ENCODE data around the gene CETP. TPM values are rescaled to one million over a fixed set of nuclear protein-coding genes. Genes with fewer than 3 reads are reported as not detected.

CETP gene, protein sequence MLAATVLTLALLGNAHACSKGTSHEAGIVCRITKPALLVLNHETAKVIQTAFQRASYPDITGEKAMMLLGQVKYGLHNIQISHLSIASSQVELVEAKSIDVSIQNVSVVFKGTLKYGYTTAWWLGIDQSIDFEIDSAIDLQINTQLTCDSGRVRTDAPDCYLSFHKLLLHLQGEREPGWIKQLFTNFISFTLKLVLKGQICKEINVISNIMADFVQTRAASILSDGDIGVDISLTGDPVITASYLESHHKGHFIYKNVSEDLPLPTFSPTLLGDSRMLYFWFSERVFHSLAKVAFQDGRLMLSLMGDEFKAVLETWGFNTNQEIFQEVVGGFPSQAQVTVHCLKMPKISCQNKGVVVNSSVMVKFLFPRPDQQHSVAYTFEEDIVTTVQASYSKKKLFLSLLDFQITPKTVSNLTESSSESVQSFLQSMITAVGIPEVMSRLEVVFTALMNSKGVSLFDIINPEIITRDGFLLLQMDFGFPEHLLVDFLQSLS
- total RNA-seq = not detected

DNA sequence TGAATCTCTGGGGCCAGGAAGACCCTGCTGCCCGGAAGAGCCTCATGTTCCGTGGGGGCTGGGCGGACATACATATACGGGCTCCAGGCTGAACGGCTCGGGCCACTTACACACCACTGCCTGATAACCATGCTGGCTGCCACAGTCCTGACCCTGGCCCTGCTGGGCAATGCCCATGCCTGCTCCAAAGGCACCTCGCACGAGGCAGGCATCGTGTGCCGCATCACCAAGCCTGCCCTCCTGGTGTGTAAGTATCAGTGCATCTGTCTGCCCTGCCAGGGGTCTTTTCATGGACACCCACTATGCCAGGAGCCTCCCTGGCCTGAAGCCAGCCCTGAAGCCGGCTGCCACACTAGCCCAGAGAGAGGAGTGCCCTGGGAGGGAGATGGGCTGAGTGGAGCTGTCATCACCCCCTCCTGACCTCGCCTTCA, at the start of gene CETP:
CETP (plus strand) TSS at position 100 of the 431 bp plus-strand sequence; CDS start at position 130, 30 bp downstream.
- Histone ChIP-seq H3K9me3 (no peaks in the 10 kb centered on the region), H3K27ac (peak within 1 kb of the TSS in 2 of 4 donors; percentile 4 to 5), H3K4me3 (no peak within 1 kb of the TSS), H3K4me1 (peaks cover 0 to 34% (median 15%) of the 10 kb centered on the region in 4 donors), H3K36me3 (no peaks in the 10 kb centered on the region), H3K27me3 (no peaks in the 10 kb centered on the region)
- DNase-seq (ENCODE audit: low spot score in 2 of 2) = no peak
- TF ChIP-seq, protein P1, sequence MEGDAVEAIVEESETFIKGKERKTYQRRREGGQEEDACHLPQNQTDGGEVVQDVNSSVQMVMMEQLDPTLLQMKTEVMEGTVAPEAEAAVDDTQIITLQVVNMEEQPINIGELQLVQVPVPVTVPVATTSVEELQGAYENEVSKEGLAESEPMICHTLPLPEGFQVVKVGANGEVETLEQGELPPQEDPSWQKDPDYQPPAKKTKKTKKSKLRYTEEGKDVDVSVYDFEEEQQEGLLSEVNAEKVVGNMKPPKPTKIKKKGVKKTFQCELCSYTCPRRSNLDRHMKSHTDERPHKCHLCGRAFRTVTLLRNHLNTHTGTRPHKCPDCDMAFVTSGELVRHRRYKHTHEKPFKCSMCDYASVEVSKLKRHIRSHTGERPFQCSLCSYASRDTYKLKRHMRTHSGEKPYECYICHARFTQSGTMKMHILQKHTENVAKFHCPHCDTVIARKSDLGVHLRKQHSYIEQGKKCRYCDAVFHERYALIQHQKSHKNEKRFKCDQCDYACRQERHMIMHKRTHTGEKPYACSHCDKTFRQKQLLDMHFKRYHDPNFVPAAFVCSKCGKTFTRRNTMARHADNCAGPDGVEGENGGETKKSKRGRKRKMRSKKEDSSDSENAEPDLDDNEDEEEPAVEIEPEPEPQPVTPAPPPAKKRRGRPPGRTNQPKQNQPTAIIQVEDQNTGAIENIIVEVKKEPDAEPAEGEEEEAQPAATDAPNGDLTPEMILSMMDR (IDR thresholded peaks at IDR 0.05) = no peak
- TF ChIP-seq POLR2A (IDR thresholded peaks at IDR 0.05) = no peak
- no peak for TF ChIP-seq EP300 (IDR thresholded peaks at IDR 0.05)
- WGBS, 2 donors = 70 to 75% methylated on average over 11 of the region's 12 CpGs

DNA sequence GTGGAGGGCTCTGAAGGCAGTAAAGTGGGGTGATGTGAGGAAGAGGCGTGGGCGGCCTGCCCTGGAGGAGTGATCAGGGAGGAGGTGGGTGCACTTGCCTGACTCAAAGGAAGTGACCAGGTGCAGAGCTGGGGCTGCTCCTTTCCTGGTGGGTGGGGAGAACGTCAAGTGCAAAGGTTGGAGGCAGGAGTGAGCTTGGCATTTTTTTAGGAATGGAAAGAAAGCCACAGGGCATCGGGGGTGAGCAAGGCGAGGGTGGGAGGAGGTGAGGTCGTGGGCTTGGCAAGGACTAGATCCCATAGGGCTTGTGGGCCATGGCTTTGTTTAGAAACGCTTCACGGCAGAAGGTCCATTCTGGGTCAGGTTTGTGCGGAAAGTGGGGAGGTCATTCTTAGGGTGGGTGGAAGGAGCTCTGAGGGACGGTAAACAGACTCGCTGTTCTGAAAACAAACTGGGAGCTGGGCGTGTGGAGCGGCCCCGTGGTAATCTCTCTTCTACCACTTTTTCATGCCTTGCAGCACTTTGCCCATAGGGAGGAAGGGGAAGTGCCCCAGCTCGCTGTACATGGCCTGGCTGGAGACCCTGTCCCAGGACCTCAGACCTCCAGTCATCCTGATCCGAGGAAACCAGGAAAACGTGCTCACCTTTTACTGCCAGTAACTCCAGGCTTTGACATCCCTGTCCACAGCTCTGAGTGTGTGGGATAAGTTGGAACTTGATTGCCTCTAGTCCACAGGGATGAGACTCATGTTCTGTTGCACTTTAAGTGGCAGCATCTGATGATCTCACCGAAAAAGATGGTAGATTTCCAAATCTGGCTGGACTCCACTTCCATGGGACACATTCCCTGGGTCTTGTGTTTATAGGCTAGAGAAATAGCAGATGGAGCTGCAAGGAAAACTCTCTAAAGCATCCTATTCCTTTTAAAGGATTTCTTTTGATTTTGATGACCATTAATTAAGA, 48.7 kb upstream of the CETP start:
- 58 to 62% methylated on average over 18 of the region's 18 CpGs for WGBS, 2 donors
- H3K27ac ChIP-seq = peak overlapping the region in 3 of 4 donors; percentile 36 to 81 (median 65)

DNA sequence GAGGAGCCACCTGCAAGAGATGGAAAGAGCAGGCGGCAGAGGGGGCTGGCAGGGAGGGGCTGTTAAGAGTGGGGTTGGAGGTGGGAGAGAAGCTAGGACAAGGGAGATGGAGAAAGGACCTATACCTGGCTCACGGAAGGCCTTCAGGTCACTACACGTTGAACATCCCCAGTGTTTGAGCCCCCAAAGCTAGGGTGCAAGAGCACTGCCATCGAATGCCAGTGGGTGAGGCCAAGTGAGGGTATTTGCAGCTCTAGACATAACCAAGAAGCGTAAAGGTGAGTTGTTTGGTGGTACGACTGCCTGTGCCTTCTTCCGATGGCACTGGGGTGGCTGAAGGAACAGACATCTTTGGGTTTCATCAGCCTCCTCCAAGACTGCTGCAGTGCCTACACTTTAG, 46.9 kb upstream of the CETP start:
- Histone ChIP-seq H3K36me3 (no peaks in the 10 kb centered on the region), H3K9me3 (no peaks in the 10 kb centered on the region), H3K4me1 (peaks cover 0 to 73% (median 44%) of the 10 kb centered on the region in 4 donors), H3K4me3 (no peak overlapping the region), H3K27me3 (no peaks in the 10 kb centered on the region), H3K27ac (peak overlapping the region; percentile 9 to 83 (median 40))
- TF ChIP-seq, protein P1 (IDR thresholded peaks at IDR 0.05) = no peak
- TF ChIP-seq EP300 (IDR thresholded peaks at IDR 0.05) (no peak), POLR2A (IDR thresholded peaks at IDR 0.05) (no peak)
- DNase-seq (ENCODE audit: low spot score in 2 of 2) = no peak
- 91 to 96% methylated on average over 7 of the region's 7 CpGs for WGBS, 2 donors

More for the DNA sequence above, 48.7 kb upstream of the CETP start:
- no peaks in the 10 kb centered on the region for H3K27me3 ChIP-seq
- peaks cover 0 to 73% (median 42%) of the 10 kb centered on the region in 4 donors for H3K4me1 ChIP-seq
- no peaks in the 10 kb centered on the region for H3K36me3 ChIP-seq
- TF ChIP-seq POLR2A (IDR thresholded peaks at IDR 0.05) = no peak
- TF ChIP-seq, protein P1 (IDR thresholded peaks at IDR 0.05) = no peak
- TF ChIP-seq EP300 (IDR thresholded peaks at IDR 0.05) = peak in 1 of 2 donors; percentile 36
- no peak overlapping the region for H3K4me3 ChIP-seq
- H3K9me3 ChIP-seq = no peaks in the 10 kb centered on the region
- peak in 1 of 2 donors; percentile 63 for DNase-seq (ENCODE audit: low spot score in 2 of 2)

DNA sequence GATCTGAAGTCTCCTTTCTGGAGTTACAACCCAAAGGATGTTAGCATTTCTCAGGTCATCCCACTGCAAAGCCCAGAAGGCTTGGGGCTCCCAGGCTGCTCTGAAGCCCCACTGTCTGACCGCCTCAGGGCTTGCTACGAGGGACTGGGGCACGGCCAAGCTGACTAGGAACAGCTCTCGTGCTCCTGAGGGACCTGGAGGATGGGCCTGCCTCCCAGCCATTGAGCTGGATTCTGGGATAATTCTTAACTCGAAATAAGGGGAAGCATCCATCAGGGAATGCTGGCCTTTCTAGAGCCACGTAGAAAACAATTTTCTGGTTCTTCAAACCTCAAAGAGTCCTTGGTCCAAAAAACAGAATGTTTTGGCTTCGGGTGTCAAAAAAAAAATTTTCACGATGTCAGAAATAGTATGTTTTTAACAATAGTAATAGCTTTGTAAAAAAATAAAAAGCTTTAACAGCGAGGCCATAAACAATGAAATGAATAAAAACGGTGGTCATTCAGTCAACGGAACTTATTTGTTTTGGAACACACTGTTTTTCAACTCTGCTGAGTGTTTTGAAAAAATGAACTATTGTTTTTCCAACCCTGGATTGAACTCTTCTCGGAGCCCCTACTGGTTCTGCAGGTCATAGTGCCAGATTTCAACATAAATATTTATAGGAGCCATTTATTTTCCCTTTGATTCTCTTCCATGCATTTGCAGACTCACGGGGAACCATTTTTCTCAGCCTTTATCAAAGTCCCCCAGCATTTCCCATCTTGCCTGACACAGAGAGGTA, 46.2 kb upstream of the CETP start:
- peak; percentile 29 to 34 for DNase-seq (ENCODE audit: low spot score in 2 of 2)

More for the DNA sequence above, 46.2 kb upstream of the CETP start:
- Histone ChIP-seq H3K4me1 (peaks cover 0 to 71% (median 42%) of the 10 kb centered on the region in 4 donors), H3K27ac (peak overlapping the region; percentile 14 to 83 (median 61)), H3K27me3 (no peaks in the 10 kb centered on the region), H3K36me3 (no peaks in the 10 kb centered on the region), H3K9me3 (no peaks in the 10 kb centered on the region), H3K4me3 (no peak overlapping the region)
- TF ChIP-seq EP300 (IDR thresholded peaks at IDR 0.05) (peak in 1 of 2 donors; percentile 12), POLR2A (IDR thresholded peaks at IDR 0.05) (no peak)
- TF ChIP-seq, protein P1 (IDR thresholded peaks at IDR 0.05) = no peak
- WGBS, 2 donors = 19 to 30% methylated on average over 13 of the region's 13 CpGs
